IMR-90 (cell line): ENCODE measurements around the gene RBMS2. TPM values are rescaled to one million over a fixed set of nuclear protein-coding genes. Genes with fewer than 3 reads are reported as not detected.
A peak's percentile ranks its signal among the peaks of the same experiment; 100 is the strongest.

ENCODE experiments used
- ATAC-seq: fragments of 200-7000 bp; cut with Tn5 transposase; 2 replicates; pipeline ENCODE4 v1.9.1; 2020; ENCODE audit warnings: low read depth, mild to moderate bottlenecking, moderate library complexity
- BruUV-seq: library from RNA; stranded (reverse); fragments of 400-500 nt; replicated peaks from 2 replicates; lab custom pipeline; 2021; lab: Mats Ljungman, UMichigan
- CTCF ChIA-PET: fragments of 300-600 bp; formaldehyde crosslinking; extraction: SDS; loops from one replicate; lab custom pipeline; 2021; ENCODE audit warnings: antibody characterized with exemption; lab: Yijun Ruan, JAX
- POLR2A ChIA-PET: fragments of 300-600 bp; sonication (Branson Sonifier 250); formaldehyde crosslinking; loops from one replicate; lab custom pipeline; 2022; ENCODE audit warnings: antibody characterized with exemption; ENCODE audit not compliant: unreplicated experiment; lab: Charles Lee
- DNase-seq: peaks from one replicate; pipeline ENCODE4 v3.0.0; 2013
- H2AFZ ChIP-seq: replicated peaks from 2 replicates; pipeline ENCODE3; 2013; ENCODE audit warnings: low read length, mild to moderate bottlenecking; ENCODE audit not compliant: poor library complexity
- H2AK5ac ChIP-seq: 2 replicates; pipeline ENCODE4 v1.6.1; 2013; ENCODE audit warnings: low read depth, low read length, inconsistent platforms
- H2AK9ac ChIP-seq: replicated peaks from 2 replicates; pipeline ENCODE3; 2013; ENCODE audit warnings: mild to moderate bottlenecking, low read depth, low read length, moderate library complexity; ENCODE audit not compliant: poor library complexity
- H2BK120ac ChIP-seq: 2 replicates; pipeline ENCODE4 v1.6.1; 2013; ENCODE audit warnings: low read depth, low read length, inconsistent platforms
- H2BK15ac ChIP-seq: 3 replicates; pipeline ENCODE4 v1.6.1; 2013; ENCODE audit warnings: low read depth, low read length, inconsistent platforms
- H2BK20ac ChIP-seq: 2 replicates; pipeline ENCODE4 v1.6.1; 2013; ENCODE audit warnings: low read depth, mild to moderate bottlenecking, inconsistent platforms, low read length, moderate library complexity
- H2BK5ac ChIP-seq: 2 replicates; pipeline ENCODE4 v1.6.1; 2013; ENCODE audit warnings: mild to moderate bottlenecking, low read depth, low read length, inconsistent platforms; ENCODE audit not compliant: poor library complexity, severe bottlenecking
- H3K14ac ChIP-seq: replicated peaks from 2 replicates; pipeline ENCODE4 v1.6.1; 2013; ENCODE audit warnings: low read depth, low read length, inconsistent platforms
- H3K18ac ChIP-seq: 2 replicates; pipeline ENCODE4 v1.6.1; 2013; ENCODE audit warnings: low read depth, low read length, control low read depth
- H3K23ac ChIP-seq: 2 replicates; pipeline ENCODE4 v1.6.1; 2013; ENCODE audit warnings: low read depth, low read length, inconsistent platforms
- H3K27ac ChIP-seq: 2 replicates; pipeline ENCODE4 v1.5.1; 2013; ENCODE audit warnings: mild to moderate bottlenecking, control low read depth, low read length; ENCODE audit not compliant: insufficient read depth
- H3K27me3 ChIP-seq: 2 replicates; pipeline ENCODE4 v1.6.1; 2013; ENCODE audit warnings: low read length; ENCODE audit not compliant: control insufficient read depth, insufficient read depth
- H3K36me3 ChIP-seq: 2 replicates; pipeline ENCODE4 v1.6.1; 2013; ENCODE audit warnings: low read length, mixed read lengths; ENCODE audit not compliant: control insufficient read depth, insufficient read depth
- H3K4ac ChIP-seq: 2 replicates; pipeline ENCODE4 v1.6.1; 2013; ENCODE audit warnings: low read depth, low read length, inconsistent platforms
- H3K4me1 ChIP-seq: 2 replicates; pipeline ENCODE4 v1.6.1; 2013; ENCODE audit warnings: low read length, mixed read lengths; ENCODE audit not compliant: control insufficient read depth, insufficient read depth
- H3K4me2 ChIP-seq: 2 replicates; pipeline ENCODE4 v1.6.1; 2013; ENCODE audit warnings: low read depth, mild to moderate bottlenecking, control low read depth, low read length, moderate library complexity
- H3K4me3 ChIP-seq: 2 replicates; pipeline ENCODE4 v1.5.1; 2013; ENCODE audit warnings: low read depth, mild to moderate bottlenecking, control low read depth, low read length, moderate library complexity; ENCODE audit not compliant: insufficient read depth
- H3K56ac ChIP-seq: 2 replicates; pipeline ENCODE4 v1.6.1; 2013; ENCODE audit warnings: low read length, inconsistent platforms; ENCODE audit not compliant: insufficient read depth; ENCODE audit errors: extremely low read depth
- H3K79me1 ChIP-seq, 2 experiments: 2 replicates each; pipeline ENCODE4 v1.6.1; 2013; ENCODE audit warnings: low read length in 2 of 2, inconsistent platforms in 1 of 2, low read depth in 1 of 2
- H3K9ac ChIP-seq: 2 replicates; pipeline ENCODE4 v1.6.1; 2013; ENCODE audit warnings: low read depth, low read length, control low read depth
- H3K9me1 ChIP-seq: 2 replicates; pipeline ENCODE4 v1.6.1; 2013; ENCODE audit warnings: low read length, inconsistent platforms; ENCODE audit not compliant: insufficient read depth
- H3K9me3 ChIP-seq: 2 replicates; pipeline ENCODE4 v1.6.1; 2013; ENCODE audit warnings: low read length; ENCODE audit not compliant: control insufficient read depth, insufficient read depth
- H4K20me1 ChIP-seq: 2 replicates; pipeline ENCODE4 v1.6.1; 2013; ENCODE audit warnings: low read length, inconsistent platforms; ENCODE audit not compliant: insufficient read depth
- H4K5ac ChIP-seq: 2 replicates; pipeline ENCODE4 v1.6.1; 2013; ENCODE audit warnings: mild to moderate bottlenecking, low read depth, low read length, control low read depth
- H4K8ac ChIP-seq, 2 experiments: 2 replicates each; pipeline ENCODE4 v1.6.1; 2013; ENCODE audit warnings: low read depth in 2 of 2, low read length in 2 of 2, control low read depth in 1 of 2, inconsistent platforms in 1 of 2
- H4K91ac ChIP-seq: 2 replicates; pipeline ENCODE4 v1.6.1; 2013; ENCODE audit warnings: low read depth, low read length, inconsistent platforms; ENCODE audit not compliant: insufficient read depth
- BHLHE40 ChIP-seq: fragments of 150-350 bp; IDR thresholded peaks from 2 replicates; pipeline ENCODE4 v1.6.1; 2016; ENCODE audit warnings: mild to moderate bottlenecking, low read depth, low read length
- CEBPB ChIP-seq: IDR thresholded peaks from 2 replicates; pipeline ENCODE4 v1.6.1; 2012; ENCODE audit warnings: low read depth, low read length, improper control_type of control experiment
- CHD1 ChIP-seq: IDR thresholded peaks from 2 replicates; pipeline ENCODE4 v1.6.1; 2012; ENCODE audit warnings: low read depth, low read length, improper control_type of control experiment
- FOS ChIP-seq: fragments of 150-350 bp; IDR thresholded peaks from 2 replicates; pipeline ENCODE4 v1.6.1; 2016; ENCODE audit warnings: low read depth, low read length
- MAFK ChIP-seq: IDR thresholded peaks from 2 replicates; pipeline ENCODE4 v1.6.1; 2012; ENCODE audit warnings: low read depth, low read length, improper control_type of control experiment
- MAZ ChIP-seq: IDR thresholded peaks from 2 replicates; pipeline ENCODE4 v1.6.1; 2012; ENCODE audit warnings: low read depth, mild to moderate bottlenecking, low read length, improper control_type of control experiment, moderate library complexity, borderline replicate concordance
- MXI1 ChIP-seq: IDR thresholded peaks from 2 replicates; pipeline ENCODE4 v1.6.1; 2012; ENCODE audit warnings: low read depth, mild to moderate bottlenecking, low read length, moderate library complexity, borderline replicate concordance
- NFE2L2 ChIP-seq: fragments of 150-350 bp; IDR thresholded peaks from 2 replicates; pipeline ENCODE4 v1.6.1; 2016; ENCODE audit warnings: low read depth, mild to moderate bottlenecking, low read length
- RAD21 ChIP-seq: IDR thresholded peaks from 2 replicates; pipeline ENCODE4 v1.6.1; 2012; ENCODE audit warnings: low read length, improper control_type of control experiment
- RCOR1 ChIP-seq: IDR thresholded peaks from 2 replicates; pipeline ENCODE4 v1.6.1; 2012; ENCODE audit warnings: mild to moderate bottlenecking, low read length, improper control_type of control experiment; ENCODE audit not compliant: insufficient replicate concordance
- RFX5 ChIP-seq: IDR thresholded peaks from 2 replicates; pipeline ENCODE4 v1.8.0; 2012; ENCODE audit warnings: low read depth, mild to moderate bottlenecking, low read length, moderate library complexity
- SMC3 ChIP-seq: fragments of 150-350 bp; IDR thresholded peaks from 2 replicates; pipeline ENCODE4 v1.6.1; 2016; ENCODE audit warnings: low read depth, mild to moderate bottlenecking, antibody characterized with exemption, low read length, moderate library complexity
- USF2 ChIP-seq: fragments of 150-350 bp; IDR thresholded peaks from 2 replicates; pipeline ENCODE4 v1.6.1; 2017; ENCODE audit warnings: mild to moderate bottlenecking, antibody characterized with exemption, low read length, low read depth
- dilution Hi-C: fragments of 300-500 bp; cut with HindIII; formaldehyde crosslinking; loops from one replicate; pipeline ENCODE4 v1.14.3; 2018; ENCODE audit warnings: low sequenced_read_pairs; ENCODE audit not compliant: unreplicated experiment
- in situ Hi-C: fragments of 300-500 bp; cut with MboI; formaldehyde crosslinking; loops from 3 replicates; pipeline ENCODE4 v1.14.3; 2019; ENCODE audit warnings: low sequenced_read_pairs, inconsistent platforms, mixed read lengths
- intact Hi-C: fragments of 100-400 bp; cut with micrococcal nuclease; formaldehyde crosslinking; loops from 2 replicates; pipeline ENCODE4 v1.10.0; 2022
- polyA plus RNA-seq, 3 experiments: library from polyadenylated mRNA; depleted of rRNA; stranded (reverse); fragments of >200 nt; gene quantifications; 2 replicates each; pipeline ENCODE4 v1.2.3, GENCODE V29; 2012; ENCODE audit warnings: low replicate concordance in 1 of 3
- total RNA-seq: library from RNA; depleted of rRNA; stranded (reverse); fragments of >200 nt; gene quantifications from 2 replicates; pipeline ENCODE4 v1.2.3, GENCODE V29; 2012
- TF ChIP-seq, protein P1 (sequence below): fragments of 150-350 bp; IDR thresholded peaks from 2 replicates; pipeline ENCODE4 v1.6.1; 2016; ENCODE audit warnings: low read depth, mild to moderate bottlenecking, low read length, moderate library complexity, borderline replicate concordance
- TF ChIP-seq, protein P2 (sequence below): conservative IDR thresholded peaks from 2 replicates; pipeline ENCODE4 v1.5.1; 2012; ENCODE audit warnings: mild to moderate bottlenecking, low read depth, low read length, improper control_type of control experiment

Gene RBMS2
- total and polyA plus RNA-seq, 2 of the 4 experiments (the other 2 are of a cell fraction) = 38.0 to 43.6 TPM

DNA sequence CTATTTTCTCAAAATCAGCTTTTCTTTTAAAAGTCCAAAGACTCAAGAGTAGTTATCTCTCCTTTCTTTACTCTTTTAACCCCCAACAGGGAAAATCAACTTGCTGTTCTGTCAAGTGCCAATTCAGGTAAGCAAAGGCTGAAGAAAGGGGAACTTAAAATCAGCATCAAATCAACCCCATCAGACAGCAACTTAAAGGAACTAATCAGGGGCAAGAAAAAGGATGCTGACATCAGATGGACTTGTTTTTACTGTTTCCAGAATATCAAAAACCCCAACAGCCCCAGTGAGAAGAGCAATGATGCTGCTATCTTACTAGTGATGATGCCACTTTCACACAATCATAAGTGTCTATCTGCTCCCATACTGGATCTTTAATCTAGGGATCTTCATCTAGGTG, 105.1 kb downstream of the RBMS2 start:
- Histone ChIP-seq H3K14ac (no peak overlapping the region), H4K20me1 (peaks cover 85% of the 10 kb centered on the region)

More for the DNA sequence above, 105.1 kb downstream of the RBMS2 start:
- no TSS peak for BruUV-seq
- ChIA-PET POLR2A (no interaction called here), CTCF (interaction anchor here (0.6 to 1.7 kb wide), 2 partner anchors 10 to 170 kb away, joined by 6 to 8 read pairs; no protein-coding TSS in a partner anchor)
- H4K5ac ChIP-seq = no peak overlapping the region
- no peak overlapping the region for H3K27ac ChIP-seq
- H3K4ac ChIP-seq = no peak overlapping the region
- H3K27me3 ChIP-seq = no peaks in the 10 kb centered on the region
- H3K4me1 ChIP-seq = peaks cover 9% of the 10 kb centered on the region
- H3K79me1 ChIP-seq = peaks cover 3 to 64% of the 10 kb centered on the region in 2 experiments
- H3K4me3 ChIP-seq = no peak overlapping the region
- no peak overlapping the region for H2BK5ac ChIP-seq
- ATAC-seq (no peak), DNase-seq (no peak)
- in situ Hi-C loops = no loop called here
- no peak overlapping the region for H3K56ac ChIP-seq
- H2AK9ac ChIP-seq = no peak overlapping the region
- H3K18ac ChIP-seq = no peak overlapping the region
- intact Hi-C loops = no loop called here
- no peak overlapping the region for H4K91ac ChIP-seq
- no peak overlapping the region for H3K4me2 ChIP-seq
- 0 out of 2 replicates have a peak overlapping the region, but pooled peaks have one; percentile 41 for H3K23ac ChIP-seq
- dilution Hi-C loops = no loop called here
- H2AFZ ChIP-seq = no peak overlapping the region
- TF ChIP-seq RFX5 = no peak
- no peak for TF ChIP-seq SMC3
- no peak for TF ChIP-seq CHD1
- TF ChIP-seq RCOR1 = no peak
- TF ChIP-seq, protein P1, sequence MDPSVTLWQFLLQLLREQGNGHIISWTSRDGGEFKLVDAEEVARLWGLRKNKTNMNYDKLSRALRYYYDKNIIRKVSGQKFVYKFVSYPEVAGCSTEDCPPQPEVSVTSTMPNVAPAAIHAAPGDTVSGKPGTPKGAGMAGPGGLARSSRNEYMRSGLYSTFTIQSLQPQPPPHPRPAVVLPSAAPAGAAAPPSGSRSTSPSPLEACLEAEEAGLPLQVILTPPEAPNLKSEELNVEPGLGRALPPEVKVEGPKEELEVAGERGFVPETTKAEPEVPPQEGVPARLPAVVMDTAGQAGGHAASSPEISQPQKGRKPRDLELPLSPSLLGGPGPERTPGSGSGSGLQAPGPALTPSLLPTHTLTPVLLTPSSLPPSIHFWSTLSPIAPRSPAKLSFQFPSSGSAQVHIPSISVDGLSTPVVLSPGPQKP = no peak
- TF ChIP-seq MAFK = no peak
- TF ChIP-seq MAZ = no peak
- TF ChIP-seq CEBPB = no peak
- no peak for TF ChIP-seq BHLHE40
- TF ChIP-seq NFE2L2 = no peak
- no peak for TF ChIP-seq FOS
- no peak for TF ChIP-seq RAD21
- TF ChIP-seq, protein P2, sequence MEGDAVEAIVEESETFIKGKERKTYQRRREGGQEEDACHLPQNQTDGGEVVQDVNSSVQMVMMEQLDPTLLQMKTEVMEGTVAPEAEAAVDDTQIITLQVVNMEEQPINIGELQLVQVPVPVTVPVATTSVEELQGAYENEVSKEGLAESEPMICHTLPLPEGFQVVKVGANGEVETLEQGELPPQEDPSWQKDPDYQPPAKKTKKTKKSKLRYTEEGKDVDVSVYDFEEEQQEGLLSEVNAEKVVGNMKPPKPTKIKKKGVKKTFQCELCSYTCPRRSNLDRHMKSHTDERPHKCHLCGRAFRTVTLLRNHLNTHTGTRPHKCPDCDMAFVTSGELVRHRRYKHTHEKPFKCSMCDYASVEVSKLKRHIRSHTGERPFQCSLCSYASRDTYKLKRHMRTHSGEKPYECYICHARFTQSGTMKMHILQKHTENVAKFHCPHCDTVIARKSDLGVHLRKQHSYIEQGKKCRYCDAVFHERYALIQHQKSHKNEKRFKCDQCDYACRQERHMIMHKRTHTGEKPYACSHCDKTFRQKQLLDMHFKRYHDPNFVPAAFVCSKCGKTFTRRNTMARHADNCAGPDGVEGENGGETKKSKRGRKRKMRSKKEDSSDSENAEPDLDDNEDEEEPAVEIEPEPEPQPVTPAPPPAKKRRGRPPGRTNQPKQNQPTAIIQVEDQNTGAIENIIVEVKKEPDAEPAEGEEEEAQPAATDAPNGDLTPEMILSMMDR = no peak
- no peak for TF ChIP-seq USF2
- no peak for TF ChIP-seq MXI1
- no peak overlapping the region for H3K9ac ChIP-seq
- H3K9me1 ChIP-seq = peaks cover 9% of the 10 kb centered on the region
- H2BK20ac ChIP-seq = no peak overlapping the region
- H2AK5ac ChIP-seq = no peak overlapping the region
- H4K8ac ChIP-seq = no peak overlapping the region
- peaks cover 11% of the 10 kb centered on the region for H3K36me3 ChIP-seq
- H2BK120ac ChIP-seq = no peak overlapping the region
- no peaks in the 10 kb centered on the region for H3K9me3 ChIP-seq
- no peak overlapping the region for H2BK15ac ChIP-seq
